HG02973 (cell line): ENCODE measurements around the gene GPR18.

Source experiments
- ATAC-seq: cut with Tn5 transposase; IDR thresholded peaks from one replicate; pipeline ENCODE4 v1.9.1; 2021; ENCODE audit warnings: moderate library complexity; ENCODE audit not compliant: unreplicated experiment

Gene GPR18

GRCh38 chr13:99258210-99258860 lies at the start of gene GPR18:
Gene GPR18 (minus strand): TSS chr13:99258379. CDS start chr13:99255872, 2,507 bp downstream.
- peak; percentile 82 for ATAC-seq

GRCh38 chr13:99307648-99308339 lies 49.6 kb upstream of the GPR18 start:
- ATAC-seq, result peak; percentile 35

GRCh38 chr13:99307247-99307646 lies 49.1 kb upstream of the GPR18 start, which contains the start of gene GPR183:
Gene GPR183 (minus strand): TSS chr13:99307399. CDS start chr13:99296145, 11,254 bp downstream.
- ATAC-seq, result peak; percentile 53

GRCh38 chr13:99305566-99305965 lies 47.4 kb upstream of the GPR18 start:
- no peak for ATAC-seq

GRCh38 chr13:99305158-99305557 lies 47.0 kb upstream of the GPR18 start:
- ATAC-seq, result no peak

GRCh38 chr13:99304541-99304940 lies 46.4 kb upstream of the GPR18 start:
- ATAC-seq, result no peak

GRCh38 chr13:99303863-99304521 lies 45.8 kb upstream of the GPR18 start:
- no peak for ATAC-seq

GRCh38 chr13:99302637-99303505 lies 44.7 kb upstream of the GPR18 start:
- no peak for ATAC-seq

GRCh38 chr13:99301913-99302636 lies 43.9 kb upstream of the GPR18 start:
- ATAC-seq, result no peak

GRCh38 chr13:99301056-99301838 lies 43.1 kb upstream of the GPR18 start:
- ATAC-seq, result no peak

GRCh38 chr13:99299920-99300341 lies 41.8 kb upstream of the GPR18 start:
- no peak for ATAC-seq

- ATAC-seq, result no peak
Observed at GRCh38 chr13:99299256-99299919, 41.2 kb upstream of the GPR18 start.

GRCh38 chr13:99298056-99298455 lies 39.9 kb upstream of the GPR18 start:
- no peak for ATAC-seq

GRCh38 chr13:99297331-99297730 lies 39.2 kb upstream of the GPR18 start:
- no peak for ATAC-seq

GRCh38 chr13:99296398-99296797 lies 38.2 kb upstream of the GPR18 start:
- ATAC-seq, result peak; percentile 44

- no peak for ATAC-seq
Observed at GRCh38 chr13:99295488-99296252, 37.5 kb upstream of the GPR18 start.

- no peak for ATAC-seq
Observed at GRCh38 chr13:99294958-99295357, 36.8 kb upstream of the GPR18 start.

- no peak for ATAC-seq
Observed at GRCh38 chr13:99294198-99294597, 36.0 kb upstream of the GPR18 start.
